Left renal cortex interstitium (tissue), 4 donors: ENCODE measurements around the gene CCNY. TPM values are rescaled to one million over a fixed set of nuclear protein-coding genes. Genes with fewer than 3 reads are reported as not detected.

Experiments used
- DNase-seq, 4 donors: peaks; one replicate each; pipeline ENCODE4 v3.0.0-alpha.2; 2013; ENCODE audit warnings: low read depth in 4 of 4, low spot score in 2 of 4, missing footprints in 1 of 4
- polyA plus RNA-seq, 4 donors: library from polyadenylated mRNA; unstranded; fragments of 120-200 nt; gene quantifications; one replicate each; pipeline ENCODE4 v1.2.1, GENCODE V29; 2013; ENCODE audit not compliant: insufficient read length in 4 of 4

CCNY gene
- polyA plus RNA-seq, 4 donors: 87.1 to 120 (median 103) TPM

DNA sequence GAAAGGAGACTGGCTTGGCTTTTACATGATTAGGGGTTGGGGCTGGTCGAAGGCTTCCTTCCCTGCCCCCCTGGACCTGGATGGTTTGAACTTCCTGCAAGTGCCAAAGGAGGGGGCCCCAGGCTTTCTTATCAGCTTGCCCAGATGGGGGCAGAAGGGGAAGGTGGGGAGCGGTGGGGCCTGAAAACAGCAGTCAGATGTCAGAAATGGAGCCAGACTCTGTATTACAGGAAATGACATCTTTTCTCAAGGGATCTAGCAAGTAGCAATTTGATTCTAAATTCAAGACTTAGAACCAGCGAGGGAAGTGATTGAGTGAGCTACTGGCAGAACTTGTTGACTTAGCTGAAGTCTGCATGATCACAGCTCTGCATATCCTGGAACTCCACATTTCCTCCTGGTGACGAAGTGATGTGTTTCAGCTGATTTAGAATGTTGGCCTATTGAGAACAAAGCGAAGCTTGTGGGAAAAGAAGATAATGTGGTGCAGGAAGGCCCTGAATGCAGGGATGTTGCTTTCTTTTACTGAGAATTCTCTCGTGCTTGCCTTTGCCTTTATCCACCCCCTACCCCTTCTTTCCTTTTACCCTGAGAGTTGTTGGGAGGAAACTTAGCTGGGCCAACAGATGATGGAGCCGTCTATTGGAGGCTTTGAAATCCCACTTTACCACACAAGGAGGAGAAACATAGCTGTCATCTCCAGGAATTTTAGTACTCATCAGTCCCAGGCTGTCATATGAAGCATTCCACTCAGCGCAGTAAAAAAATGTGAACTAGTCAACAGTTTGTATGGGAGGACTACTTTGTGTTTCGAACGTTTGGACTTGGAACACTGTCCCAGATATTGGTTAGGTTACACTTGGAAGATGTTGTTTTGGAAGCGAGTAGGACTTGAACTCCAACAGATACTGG is 43.2 kb downstream of the CCNY start:
- peak in 2 of 4 donors; percentile 44 to 52 for DNase-seq

DNA sequence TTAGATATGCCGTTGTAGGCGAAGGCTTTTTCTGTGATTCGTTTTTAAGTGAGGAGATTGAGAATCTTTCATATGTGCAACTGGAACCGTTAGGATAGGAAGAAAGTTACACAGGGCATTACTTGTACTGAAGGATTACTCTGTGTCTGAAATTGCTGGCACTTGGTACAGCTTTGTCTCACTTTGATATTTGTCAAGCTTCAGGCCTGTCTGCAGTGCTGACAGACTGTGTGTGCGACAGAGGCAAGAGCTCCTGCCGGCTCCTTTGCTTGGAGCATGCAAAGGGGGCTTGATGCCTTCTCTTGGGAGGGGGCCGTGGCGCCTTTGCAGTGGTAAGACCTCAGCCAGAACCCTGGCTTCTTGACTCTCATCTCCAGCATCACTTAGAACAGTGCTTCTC is 45.8 kb downstream of the CCNY start:
- DNase-seq: no peak

DNA sequence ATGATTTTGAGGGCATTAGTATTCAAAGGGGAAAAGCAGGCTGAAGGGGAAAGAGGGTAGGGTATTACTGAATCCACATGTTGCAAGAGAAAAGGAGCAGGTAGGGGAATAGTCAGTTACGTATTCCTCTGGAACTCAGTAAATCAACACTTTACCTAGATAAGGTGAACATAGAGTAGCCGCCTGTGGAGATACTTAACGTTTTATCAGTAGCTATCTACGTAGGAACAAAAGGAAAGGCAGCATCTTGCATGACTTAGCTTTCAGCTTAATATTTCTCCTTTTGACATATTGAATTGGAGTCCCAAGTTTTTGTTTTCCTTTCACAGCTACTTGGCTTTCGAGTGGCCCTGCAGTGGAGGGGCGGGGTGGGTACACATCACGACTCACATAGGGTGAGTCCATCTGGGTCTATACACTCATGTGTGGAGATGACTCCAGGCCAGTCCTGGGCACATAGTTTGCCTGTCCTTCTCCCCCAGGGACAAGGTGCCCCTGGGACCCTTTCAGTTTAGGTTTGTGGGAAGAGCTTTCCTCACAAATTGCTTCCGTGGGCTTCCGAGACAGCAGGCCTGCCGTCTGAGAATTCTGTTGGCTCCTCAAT is 48.1 kb downstream of the CCNY start:
- no peak for DNase-seq

GRCh38 chr10:35386594-35387174 is 50.4 kb downstream of the CCNY start:
- DNase-seq: no peak

GRCh38 chr10:35387768-35388167 is 51.5 kb downstream of the CCNY start:
- DNase-seq: no peak

GRCh38 chr10:35388197-35388596 is 51.9 kb downstream of the CCNY start:
- no peak for DNase-seq

GRCh38 chr10:35388682-35389081 is 52.4 kb downstream of the CCNY start:
- DNase-seq: no peak

DNA sequence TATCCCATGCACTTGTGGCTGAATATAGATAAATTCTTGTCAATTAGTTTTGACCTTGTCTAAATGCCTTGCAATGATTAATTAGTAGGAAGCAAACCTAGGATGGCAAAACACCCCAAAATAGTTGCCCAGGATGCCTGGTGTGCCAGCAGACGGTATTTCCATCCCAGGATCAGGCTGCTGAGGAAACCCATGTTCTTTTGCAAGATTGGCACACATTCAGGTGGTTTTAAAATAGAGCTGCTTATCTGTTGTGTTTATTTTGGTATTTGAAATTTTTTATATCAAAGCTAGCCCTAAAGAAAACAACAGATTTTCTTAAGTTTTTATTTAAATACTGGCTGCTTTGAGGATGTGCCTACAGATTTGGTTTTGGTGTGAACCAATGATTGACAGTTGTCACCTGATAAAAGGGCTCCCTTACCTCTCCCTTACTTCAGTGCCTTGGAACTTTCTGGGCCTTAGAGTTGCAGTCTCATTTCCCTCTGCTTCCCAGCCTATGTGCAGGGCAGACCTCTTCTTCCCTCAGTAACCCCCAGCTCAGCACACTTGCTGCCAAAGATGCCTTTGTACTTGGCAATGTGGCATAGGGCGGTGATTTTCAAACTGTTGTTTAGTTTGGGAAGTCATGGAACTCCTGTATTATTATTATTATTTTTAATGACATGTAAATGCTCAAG is 54.0 kb downstream of the CCNY start:
- DNase-seq: no peak

DNA sequence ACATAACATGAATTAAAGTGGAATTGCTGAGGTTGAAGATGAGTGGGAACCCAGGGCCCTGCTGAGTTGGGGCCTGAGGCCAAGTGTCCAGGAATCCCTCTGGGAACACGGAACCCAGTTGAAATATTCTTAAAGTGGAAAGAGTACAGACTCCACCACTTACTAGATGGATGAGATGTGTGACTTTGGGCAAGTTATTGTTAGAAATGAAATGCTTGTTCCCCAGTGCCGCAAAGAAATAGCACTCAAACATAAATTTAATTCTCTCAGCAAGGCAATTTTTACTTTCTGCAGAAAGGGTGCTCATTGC is 54.5 kb downstream of the CCNY start:
- DNase-seq: no peak

GRCh38 chr10:35391153-35391953 is 55.0 kb downstream of the CCNY start:
- no peak for DNase-seq

DNA sequence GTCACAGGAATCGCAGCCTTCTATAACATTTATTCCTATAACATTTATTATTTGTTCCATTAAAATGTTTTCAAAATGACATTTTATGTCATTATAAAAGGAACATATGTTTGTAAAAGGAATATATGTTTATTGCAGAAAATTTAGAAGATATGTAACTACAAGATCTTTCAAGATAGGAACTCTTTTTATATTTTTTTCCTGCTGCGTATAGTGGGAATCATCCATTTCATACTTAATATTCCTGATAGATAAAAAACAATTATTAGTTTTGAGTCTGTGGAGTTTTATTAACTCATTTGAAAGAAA is 55.6 kb downstream of the CCNY start:
- no peak for DNase-seq

DNA sequence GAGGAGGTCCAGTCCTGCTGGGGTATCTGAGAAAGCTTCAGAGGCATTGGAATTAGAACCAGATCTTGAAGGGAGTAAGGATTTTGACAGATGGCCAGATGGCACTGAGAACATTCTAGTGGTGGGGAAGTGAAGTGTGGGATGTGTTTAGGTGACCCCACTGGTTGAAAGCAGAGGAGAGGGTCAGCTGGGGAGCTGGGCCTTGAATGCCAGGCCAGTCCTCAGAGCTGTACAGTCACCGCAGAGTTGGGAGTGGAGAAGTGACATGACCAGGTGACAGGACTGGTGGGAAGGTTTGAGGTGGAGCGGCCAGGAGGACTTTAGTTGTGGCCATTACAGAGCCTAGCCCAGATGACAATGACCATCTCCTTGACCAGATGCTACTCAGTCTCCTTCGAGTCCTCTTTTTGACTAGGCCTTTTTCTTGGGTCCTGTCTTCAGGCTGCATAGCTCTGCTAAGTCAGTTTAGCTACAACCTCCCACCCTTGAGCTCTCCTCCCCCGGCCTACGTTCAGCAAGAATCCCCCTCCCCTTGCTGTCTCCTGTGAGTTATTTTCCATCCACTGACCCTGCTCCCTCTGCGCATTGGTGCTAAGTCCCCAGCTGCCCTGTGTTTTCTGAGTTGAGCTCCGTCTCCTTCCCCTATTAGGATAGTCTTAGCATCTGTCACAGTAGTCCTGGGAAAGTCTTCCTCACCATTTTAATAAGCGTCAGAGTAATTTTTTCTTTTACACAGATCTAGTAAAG is 56.3 kb downstream of the CCNY start:
- no peak for DNase-seq

GRCh38 chr10:35394411-35394851 is 58.1 kb downstream of the CCNY start:
- DNase-seq: no peak

- DNase-seq: no peak
These were observed 58.6 kb downstream of the CCNY start for GRCh38 chr10:35394934-35395333.

- no peak for DNase-seq
These were observed 60.5 kb downstream of the CCNY start for GRCh38 chr10:35396560-35397434.

- no peak for DNase-seq
These were observed 61.6 kb downstream of the CCNY start for GRCh38 chr10:35397953-35398352.

GRCh38 chr10:35398355-35398754 is 62.0 kb downstream of the CCNY start:
- DNase-seq: no peak

DNA sequence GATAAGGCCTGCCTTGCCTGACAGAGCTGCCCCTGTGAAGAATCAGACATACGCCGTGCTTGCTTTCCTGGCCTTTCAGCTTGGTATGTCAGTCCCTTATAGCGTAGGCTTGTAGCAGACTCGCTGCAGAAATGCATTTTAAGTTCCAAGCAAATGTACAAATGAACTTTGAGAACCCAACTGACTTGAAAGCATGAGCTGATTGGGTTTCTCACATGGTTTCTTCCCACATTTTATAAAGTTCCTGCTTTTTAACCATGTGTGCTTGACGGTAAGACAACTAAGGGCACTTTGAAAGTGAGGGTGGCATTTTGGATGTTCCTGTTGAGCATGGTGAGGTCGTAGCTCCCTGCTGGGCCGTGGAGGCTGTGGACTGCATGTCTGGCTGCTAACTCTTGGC is 62.6 kb downstream of the CCNY start:
- no peak for DNase-seq

DNA sequence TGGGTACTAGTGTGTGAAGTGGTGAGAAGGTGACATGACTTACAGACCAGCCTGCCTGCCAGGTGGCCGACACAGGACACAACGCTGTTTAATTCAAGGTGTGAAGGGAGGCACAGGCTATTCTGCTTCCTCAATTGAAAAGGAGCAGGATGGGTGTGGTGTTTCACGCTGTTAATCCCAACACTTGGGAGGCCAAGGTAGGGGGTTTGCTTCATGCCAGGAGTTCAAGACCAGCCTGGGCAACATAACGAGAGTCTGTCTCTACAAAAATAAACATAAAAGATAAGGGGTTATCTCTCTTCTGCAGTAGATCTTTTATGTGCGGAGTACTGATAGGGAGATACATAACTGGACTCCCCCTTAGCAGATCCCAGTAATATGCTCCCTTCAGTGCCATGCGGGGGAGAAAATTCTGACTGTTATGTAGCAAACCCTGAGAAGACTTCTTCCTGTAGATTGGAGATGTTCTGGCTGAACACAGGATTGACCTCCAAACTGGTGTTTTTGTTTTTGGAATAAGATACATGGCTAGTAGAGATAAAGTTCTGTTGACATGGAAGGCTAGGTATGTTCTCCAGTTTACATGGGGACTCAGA is 63.2 kb downstream of the CCNY start:
- DNase-seq: no peak
